ENCODE results near the gene KIF18B. TPM values are rescaled to one million over a fixed set of nuclear protein-coding genes. Genes with fewer than 3 reads are reported as not detected.

Gene KIF18B
- total and polyA plus RNA-seq, 7 donors: 0.01 to 0.17 (median 0.07) TPM; not detected in 2

- intact Hi-C loops (cut with DNase I): no loop called here
- H3K36me3 ChIP-seq (ENCODE audit: insufficient read depth in 1 of 2, low read depth in 1 of 2): no peaks in the 10 kb centered on the region
- DNase-seq (no peak), ATAC-seq (no peak)
- no peak overlapping the region for H3K4me3 ChIP-seq
- peaks cover 0 to 80% (median 17%) of the 10 kb centered on the region in 3 donors for H3K27me3 ChIP-seq (ENCODE audit: insufficient read depth in 3 of 3, low read length in 2 of 3)
- peaks cover 6% of the 10 kb centered on the region for H3K4me1 ChIP-seq
- TF ChIP-seq CTCF (IDR thresholded peaks at IDR 0.05): no peak
- H3K27ac ChIP-seq: no peak overlapping the region
- 0 to 1% (median 0%) methylated on average over 20 to 47 of the region's 47 CpGs for WGBS, 3 donors
- no peaks in the 10 kb centered on the region for H3K9me3 ChIP-seq
Measured at GRCh38 chr17:44967907-44968224, 20.3 kb upstream of the KIF18B start.

GRCh38 chr17:44967026-44967906 is 19.7 kb upstream of the KIF18B start:
- DNase-seq (no peak), ATAC-seq (no peak)
- H3K4me1 ChIP-seq: peaks cover 6% of the 10 kb centered on the region
- no peak for TF ChIP-seq CTCF (IDR thresholded peaks at IDR 0.05)
- H3K9me3 ChIP-seq: no peaks in the 10 kb centered on the region
- H3K27ac ChIP-seq: no peak overlapping the region
- intact Hi-C loops (cut with DNase I): no loop called here
- no peak overlapping the region for H3K4me3 ChIP-seq
- H3K36me3 ChIP-seq (ENCODE audit: insufficient read depth in 1 of 2, low read depth in 1 of 2): no peaks in the 10 kb centered on the region
- peaks cover 0 to 83% (median 17%) of the 10 kb centered on the region in 3 donors for H3K27me3 ChIP-seq (ENCODE audit: insufficient read depth in 3 of 3, low read length in 2 of 3)
- WGBS, 3 donors: 3 to 8% (median 3%) methylated on average over 57 to 76 of the region's 76 CpGs

- Histone ChIP-seq H3K27ac (no peak overlapping the region), H3K36me3 (ENCODE audit: insufficient read depth in 1 of 2, low read depth in 1 of 2) (no peaks in the 10 kb centered on the region), H3K4me1 (peaks cover 6% of the 10 kb centered on the region), H3K9me3 (no peaks in the 10 kb centered on the region), H3K4me3 (no peak overlapping the region), H3K27me3 (ENCODE audit: insufficient read depth in 3 of 3, low read length in 2 of 3) (peaks cover 0 to 86% (median 21%) of the 10 kb centered on the region in 3 donors)
- intact Hi-C loops (cut with DNase I): no loop called here
- DNase-seq: no peak
- no peak for TF ChIP-seq CTCF (IDR thresholded peaks at IDR 0.05)
- no peak for ATAC-seq
- WGBS, 3 donors: 18 to 22% (median 19%) methylated on average over 18 to 21 of the region's 21 CpGs
Measured at GRCh38 chr17:44966348-44967025, 18.9 kb upstream of the KIF18B start.

- H3K36me3 ChIP-seq (ENCODE audit: insufficient read depth in 1 of 2, low read depth in 1 of 2): no peaks in the 10 kb centered on the region
Measured at GRCh38 chr17:44965481-44966234, 18.1 kb upstream of the KIF18B start.

More at GRCh38 chr17:44965481-44966234, 18.1 kb upstream of the KIF18B start:
- no peak overlapping the region for H3K27ac ChIP-seq
- H3K27me3 ChIP-seq (ENCODE audit: insufficient read depth in 3 of 3, low read length in 2 of 3): peaks cover 0 to 84% (median 21%) of the 10 kb centered on the region in 3 donors
- H3K4me3 ChIP-seq: no peak overlapping the region
- peaks cover 6% of the 10 kb centered on the region for H3K4me1 ChIP-seq
- intact Hi-C loops (cut with DNase I): no loop called here
- no peaks in the 10 kb centered on the region for H3K9me3 ChIP-seq
- WGBS, 3 donors: 61 to 65% (median 64%) methylated on average over 5 of the region's 5 CpGs
- no peak for TF ChIP-seq CTCF (IDR thresholded peaks at IDR 0.05)
- ATAC-seq: no peak
- no peak for DNase-seq
